HepG2 (cell line): Measurements from ENCODE around the gene UNG. TPM values are rescaled to one million over a fixed set of nuclear protein-coding genes. Genes with fewer than 3 reads are reported as not detected.

Source experiments
- ATAC-seq: fragments of 200-7000 bp; cut with Tn5 transposase; 3 replicates; pipeline ENCODE4 v1.9.1; 2020; ENCODE audit warnings: mild to moderate bottlenecking, moderate library complexity
- BruUV-seq: library from RNA; stranded (reverse); fragments of 400-500 nt; replicated peaks from 2 replicates; lab custom pipeline; 2021; lab: Mats Ljungman, UMichigan
- CTCF ChIA-PET: fragments of 300-600 bp; formaldehyde crosslinking; extraction: SDS; loops from one replicate; lab custom pipeline; 2021; ENCODE audit warnings: low total read pairs, inconsistent platforms, low intra/inter-chr PET ratio; lab: Yijun Ruan, JAX
- POLR2A ChIA-PET: fragments of 350-600 bp; sonication (Branson Sonifier 250); formaldehyde crosslinking; loops from one replicate; lab custom pipeline; 2020; ENCODE audit warnings: antibody characterized with exemption, inconsistent platforms; lab: Yijun Ruan, JAX
- DNase-seq: peaks from one replicate; pipeline ENCODE4 v3.0.0-alpha.2; 2015; ENCODE audit warnings: low spot score
- FAIRE-seq: peaks from 3 replicates; lab custom pipeline; 2011; peaks lifted over from hg19 to GRCh38; lab: Jason Lieb, UNC
- H2AFZ ChIP-seq: one replicate; pipeline ENCODE4 v1.6.1; 2011; ENCODE audit warnings: low read length, inconsistent platforms
- H3K27ac ChIP-seq: fragments of 300-600 bp; 3 replicates; pipeline ENCODE4 v1.8.0; 2011; ENCODE audit warnings: mixed run types, mild to moderate bottlenecking, mixed read lengths, low read length, inconsistent platforms; ENCODE audit not compliant: insufficient read depth; ENCODE audit errors: extremely low read length
- H3K27me3 ChIP-seq, 2 experiments: fragments of 200-600 bp in 1 of 2; 2 replicates in 1 of 2; 3 replicates in 1 of 2; pipeline versions ENCODE4 v1.6.0 to v1.8.0; 2011; ENCODE audit warnings: low read length in 2 of 2, mild to moderate bottlenecking in 2 of 2, moderate library complexity in 2 of 2, inconsistent platforms in 1 of 2; ENCODE audit not compliant: insufficient read depth in 2 of 2, control insufficient read depth in 1 of 2
- H3K36me3 ChIP-seq, 2 experiments: fragments of 200-600 bp in 1 of 2; replicated peaks in 1 of 2; 2 replicates in 1 of 2; 3 replicates in 1 of 2; pipeline versions ENCODE4 v1.5.1 to v1.8.0; 2011; ENCODE audit warnings: low read length in 2 of 2, inconsistent platforms in 1 of 2; ENCODE audit not compliant: insufficient read depth in 2 of 2, control insufficient read depth in 1 of 2
- H3K4me1 ChIP-seq: 2 replicates; pipeline ENCODE4 v1.5.1; 2012; ENCODE audit warnings: low read length, inconsistent platforms; ENCODE audit not compliant: insufficient read depth
- H3K4me2 ChIP-seq: 2 replicates; pipeline ENCODE4 v1.6.0; 2011; ENCODE audit warnings: low read depth, low read length, inconsistent platforms
- H3K4me3 ChIP-seq, 3 experiments: fragments of 200-600 bp in 1 of 3; sonication (generic), shearing (Covaris generic) in 1 of 3; replicated peaks in 1 of 3; 2 replicates each; pipeline ENCODE4 v1.5.1; 2011 to 2016; ENCODE audit warnings: low read length in 3 of 3, inconsistent platforms in 2 of 3, low read depth in 2 of 3, mild to moderate bottlenecking in 2 of 3, control low read depth in 1 of 3, mixed read lengths in 1 of 3; ENCODE audit not compliant: insufficient read depth in 1 of 3
- H3K79me2 ChIP-seq: one replicate; pipeline ENCODE4 v1.6.1; 2011; ENCODE audit warnings: low read length, inconsistent platforms; ENCODE audit not compliant: insufficient read depth
- H3K9ac ChIP-seq: 2 replicates; pipeline ENCODE4 v1.6.0; 2011; ENCODE audit warnings: mild to moderate bottlenecking, low read depth, low read length, inconsistent platforms; ENCODE audit not compliant: insufficient read depth
- H3K9me3 ChIP-seq: 2 replicates; pipeline ENCODE4 v1.5.1; 2012; ENCODE audit warnings: mild to moderate bottlenecking, low read length
- H4K20me1 ChIP-seq: 2 replicates; pipeline ENCODE4 v1.6.0; 2011; ENCODE audit warnings: inconsistent platforms, mild to moderate bottlenecking, low read length, moderate library complexity; ENCODE audit not compliant: insufficient read depth
- CHCHD3 ChIP-seq: sonication (generic); formaldehyde crosslinking; IDR thresholded peaks from 2 replicates; pipeline ENCODE4 v1.8.0; 2022; ENCODE audit warnings: mild to moderate bottlenecking, missing genetic modification reagents, moderate library complexity
- DMAP1 ChIP-seq: IDR thresholded peaks from 2 replicates; pipeline ENCODE4 v1.6.1; 2016
- KDM6A ChIP-seq: IDR thresholded peaks from 2 replicates; pipeline ENCODE4 v1.6.1; 2016; ENCODE audit warnings: low read depth
- MED1 ChIP-seq: sonication (generic); formaldehyde crosslinking; IDR thresholded peaks from 2 replicates; pipeline ENCODE4 v1.4.0; 2020; ENCODE audit warnings: missing genetic modification reagents
- NFYB ChIP-seq: sonication (generic); formaldehyde crosslinking; IDR thresholded peaks from 2 replicates; pipeline ENCODE4 v1.4.0; 2020; ENCODE audit warnings: missing genetic modification reagents
- POLR2A ChIP-seq, 2 experiments: IDR thresholded peaks; 2 replicates each; pipeline ENCODE4 v1.6.1; 2011; ENCODE audit warnings: low read depth in 2 of 2, low read length in 2 of 2, mild to moderate bottlenecking in 1 of 2, moderate library complexity in 1 of 2; ENCODE audit not compliant: insufficient read depth in 1 of 2
- ZGPAT ChIP-seq: IDR thresholded peaks from 2 replicates; pipeline ENCODE4 v1.6.1; 2016; ENCODE audit warnings: mild to moderate bottlenecking
- ZNF101 ChIP-seq: sonication (generic); formaldehyde crosslinking; IDR thresholded peaks from 2 replicates; pipeline ENCODE4 v1.4.0; 2020; ENCODE audit warnings: mild to moderate bottlenecking, low read depth, missing genetic modification reagents, borderline replicate concordance
- ZNF232 ChIP-seq: sonication (generic); formaldehyde crosslinking; IDR thresholded peaks from 2 replicates; pipeline ENCODE4 v1.4.0; 2020; ENCODE audit warnings: missing genetic modification reagents, borderline replicate concordance
- ZNF44 ChIP-seq: sonication (generic); formaldehyde crosslinking; IDR thresholded peaks from 2 replicates; pipeline ENCODE4 v1.5.1; 2020; ENCODE audit warnings: mild to moderate bottlenecking, missing genetic modification reagents
- WGBS: methylation state at CpG from one replicate; pipeline ENCODE4 v1.1.6; 2017; ENCODE audit warnings: low lambda C conversion rate; 5-methylcytosine and 5-hydroxymethylcytosine counted together
- in situ Hi-C: cut with HindIII; loops from 2 replicates; pipeline ENCODE4 v1.10.0; 2017; ENCODE audit warnings: low pct_unique_long_range_greater_than_20kb; ENCODE audit not compliant: extremely low pct_ligation_motif_present
- intact Hi-C: fragments of 100-400 bp; cut with micrococcal nuclease; formaldehyde crosslinking; loops from one replicate; pipeline ENCODE4 v1.10.0; 2022; ENCODE audit not compliant: unreplicated experiment
- polyA plus RNA-seq, 8 experiments: library from polyadenylated mRNA; depleted of rRNA in 3 of 8; stranded (reverse) in 7 of 8; unstranded in 1 of 8; fragments of >200 nt; fragmentation: Illumina TruSeq in 4 of 8; extraction: Trizol in 4 of 8; gene quantifications; 2 replicates each; pipeline versions ENCODE4 v1.2.1 to v1.2.3, GENCODE V29; 2011 to 2016; ENCODE audit warnings: low read depth in 4 of 8, missing spikeins in 1 of 8, mixed read lengths in 1 of 8; ENCODE audit not compliant: insufficient read depth in 1 of 8
- total RNA-seq, 5 experiments: library from RNA; depleted of rRNA; stranded (reverse); fragments of >200 nt; fragmentation: Illumina TruSeq; extraction: Trizol; gene quantifications; 2 replicates each; pipeline ENCODE4 v1.2.3, GENCODE V29; 2016; ENCODE audit warnings: low read depth in 1 of 5
- TF ChIP-seq, protein P1 (sequence below): IDR thresholded peaks from 2 replicates; pipeline ENCODE4 v1.6.1; 2012; ENCODE audit warnings: inconsistent platforms
- TF ChIP-seq, protein P2 (sequence below), 2 experiments: fragments of 450-650 bp in 1 of 2; sonication (generic) in 1 of 2; formaldehyde crosslinking in 1 of 2; IDR thresholded peaks; 2 replicates each; pipeline versions ENCODE4 v1.6.1 to v1.8.0; 2016 to 2022; ENCODE audit warnings: antibody characterized with exemption in 1 of 2, mild to moderate bottlenecking in 1 of 2, missing genetic modification reagents in 1 of 2

Gene UNG
- total and polyA plus RNA-seq, 2 of the 13 experiments (the other 11 are each of a cell fraction or from before 2014, with no cell fraction given): 23.3 to 114 TPM

- TF ChIP-seq ZNF101 (CRISPR knock-in tag): no peak
- peak; percentile 35; the same call in 1 of the 2 replicates for TF ChIP-seq MED1 (CRISPR knock-in tag)
- no peak for TF ChIP-seq KDM6A (CRISPR knock-in tag)
- peak; percentile 63; the same call in 1 of the 2 replicates for TF ChIP-seq DMAP1 (CRISPR knock-in tag)
- TF ChIP-seq ZNF232 (CRISPR knock-in tag): no peak
- TF ChIP-seq ZNF44 (CRISPR knock-in tag): no peak
- peak; percentile 79; the same call in 1 of the 2 replicates for TF ChIP-seq ZGPAT (CRISPR knock-in tag)
Measured at GRCh38 chr12:109110988-109111495, 13.6 kb downstream of the UNG start (continued).

GRCh38 chr12:109112720-109113465 is 15.5 kb downstream of the UNG start:
- peak overlapping the region; percentile 74 for H3K4me2 ChIP-seq
- H3K27ac ChIP-seq: peak overlapping the region; percentile 79
- no peaks in the 10 kb centered on the region for H3K9me3 ChIP-seq
- peaks cover 72% of the 10 kb centered on the region for H3K4me1 ChIP-seq
- intact Hi-C loops: no loop called here
- in situ Hi-C loops: no loop called here
- peaks cover 13% of the 10 kb centered on the region for H3K79me2 ChIP-seq
- ATAC-seq: no peak; the same call in 2 of the 3 replicates
- no peaks in the 10 kb centered on the region for H3K27me3 ChIP-seq
- CTCF ChIA-PET: no interaction called here
- POLR2A ChIA-PET: interaction anchor here (1.4 to 1.7 kb wide), 2 partner anchors 42 to 86 kb away, joined by 3 to 6 read pairs; no protein-coding TSS in a partner anchor
- no peak for FAIRE-seq
- peak overlapping the region; percentile 2 to 56 (median 28) for H3K4me3 ChIP-seq
- no TSS peak for BruUV-seq
- H2AFZ ChIP-seq: no peak overlapping the region
- H4K20me1 ChIP-seq: no peaks in the 10 kb centered on the region
- DNase-seq: peak; percentile 29
- H3K9ac ChIP-seq: peak overlapping the region; percentile 66
- H3K36me3 ChIP-seq: peaks cover 3 to 10% of the 10 kb centered on the region in 2 experiments; a peak in 4 of 5 replicates
- 34% methylated on average over 11 of the region's 11 CpGs for WGBS
- TF ChIP-seq, protein P1, sequence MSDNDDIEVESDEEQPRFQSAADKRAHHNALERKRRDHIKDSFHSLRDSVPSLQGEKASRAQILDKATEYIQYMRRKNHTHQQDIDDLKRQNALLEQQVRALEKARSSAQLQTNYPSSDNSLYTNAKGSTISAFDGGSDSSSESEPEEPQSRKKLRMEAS: peak; percentile 65
- TF ChIP-seq, protein P2, sequence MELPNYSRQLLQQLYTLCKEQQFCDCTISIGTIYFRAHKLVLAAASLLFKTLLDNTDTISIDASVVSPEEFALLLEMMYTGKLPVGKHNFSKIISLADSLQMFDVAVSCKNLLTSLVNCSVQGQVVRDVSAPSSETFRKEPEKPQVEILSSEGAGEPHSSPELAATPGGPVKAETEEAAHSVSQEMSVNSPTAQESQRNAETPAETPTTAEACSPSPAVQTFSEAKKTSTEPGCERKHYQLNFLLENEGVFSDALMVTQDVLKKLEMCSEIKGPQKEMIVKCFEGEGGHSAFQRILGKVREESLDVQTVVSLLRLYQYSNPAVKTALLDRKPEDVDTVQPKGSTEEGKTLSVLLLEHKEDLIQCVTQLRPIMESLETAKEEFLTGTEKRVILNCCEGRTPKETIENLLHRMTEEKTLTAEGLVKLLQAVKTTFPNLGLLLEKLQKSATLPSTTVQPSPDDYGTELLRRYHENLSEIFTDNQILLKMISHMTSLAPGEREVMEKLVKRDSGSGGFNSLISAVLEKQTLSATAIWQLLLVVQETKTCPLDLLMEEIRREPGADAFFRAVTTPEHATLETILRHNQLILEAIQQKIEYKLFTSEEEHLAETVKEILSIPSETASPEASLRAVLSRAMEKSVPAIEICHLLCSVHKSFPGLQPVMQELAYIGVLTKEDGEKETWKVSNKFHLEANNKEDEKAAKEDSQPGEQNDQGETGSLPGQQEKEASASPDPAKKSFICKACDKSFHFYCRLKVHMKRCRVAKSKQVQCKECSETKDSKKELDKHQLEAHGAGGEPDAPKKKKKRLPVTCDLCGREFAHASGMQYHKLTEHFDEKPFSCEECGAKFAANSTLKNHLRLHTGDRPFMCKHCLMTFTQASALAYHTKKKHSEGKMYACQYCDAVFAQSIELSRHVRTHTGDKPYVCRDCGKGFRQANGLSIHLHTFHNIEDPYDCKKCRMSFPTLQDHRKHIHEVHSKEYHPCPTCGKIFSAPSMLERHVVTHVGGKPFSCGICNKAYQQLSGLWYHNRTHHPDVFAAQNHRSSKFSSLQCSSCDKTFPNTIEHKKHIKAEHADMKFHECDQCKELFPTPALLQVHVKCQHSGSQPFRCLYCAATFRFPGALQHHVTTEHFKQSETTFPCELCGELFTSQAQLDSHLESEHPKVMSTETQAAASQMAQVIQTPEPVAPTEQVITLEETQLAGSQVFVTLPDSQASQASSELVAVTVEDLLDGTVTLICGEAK (IDR thresholded peaks at IDR 0.05): peak; percentile 93
- TF ChIP-seq, protein P2 (CRISPR knock-in tag; IDR thresholded peaks at IDR 0.05): peak; percentile 100
- TF ChIP-seq NFYB (CRISPR knock-in tag) (no peak), POLR2A (IDR thresholded peaks at IDR 0.05; ENCODE audit: insufficient read depth in 1 of 2, low read depth in 2 of 2, low read length in 2 of 2) (peak in 1 of 2 experiments; percentile 41; a peak in 2 of 4 replicates), CHCHD3 (CRISPR knock-in tag) (no peak)
